SK-N-SH (cell line): Measurements from ENCODE around the gene PRR20E. TPM values are rescaled to one million over a fixed set of nuclear protein-coding genes. Genes with fewer than 3 reads are reported as not detected.
"Not testable (repeated sequence)": the region's sequence is repeated elsewhere in the genome, so short reads cannot be mapped to it uniquely, and the experiment has no call there.

ENCODE experiments used
- CTCF ChIA-PET: fragments of 300-600, 350-600 bp; formaldehyde crosslinking; extraction: SDS; loops from one replicate; lab custom pipeline; 2021; lab: Yijun Ruan, JAX
- POLR2A ChIA-PET: fragments of 350-600 bp; sonication (Branson Sonifier 250); formaldehyde crosslinking; extraction: SDS; loops from one replicate; lab custom pipeline; 2020; ENCODE audit warnings: antibody characterized with exemption, inconsistent platforms; lab: Yijun Ruan, JAX
- DNase-seq: peaks from one replicate; pipeline ENCODE4 v3.0.0; 2012
- H2AFZ ChIP-seq: fragments of 200-600 bp; sonication (generic); 2 replicates; pipeline ENCODE4 v1.8.1; 2016; ENCODE audit warnings: antibody characterized with exemption, mild to moderate bottlenecking, low read depth
- H3F3A ChIP-seq: fragments of 200-600 bp; sonication (generic); replicated peaks from 2 replicates; pipeline ENCODE3; 2016; ENCODE audit warnings: antibody characterized with exemption, mild to moderate bottlenecking; ENCODE audit not compliant: insufficient read depth
- H3K27ac ChIP-seq, 2 experiments: fragments of 200-500 bp in 1 of 2; fragments of 200-600 bp in 1 of 2; sonication (Bioruptor generic) in 1 of 2; sonication (generic), shearing (Covaris generic) in 1 of 2; 2 replicates each; pipeline versions ENCODE4 v1.5.1 to v1.6.1; 2014 to 2016; ENCODE audit warnings: low read depth in 2 of 2, inconsistent platforms in 1 of 2, low read length in 1 of 2, mild to moderate bottlenecking in 1 of 2, mixed read lengths in 1 of 2
- H3K27me3 ChIP-seq: fragments of 200-600 bp; sonication (generic), shearing (Covaris generic); 2 replicates; pipeline ENCODE4 v1.6.1; 2016; ENCODE audit warnings: mixed run types; ENCODE audit not compliant: insufficient read depth
- H3K36me3 ChIP-seq, 2 experiments: fragments of 200-500 bp in 1 of 2; fragments of 200-600 bp in 1 of 2; sonication (Bioruptor generic) in 1 of 2; sonication (generic) in 1 of 2; replicated peaks in 1 of 2; 2 replicates each; pipeline versions ENCODE3 to v1.5.1; 2014 to 2016; ENCODE audit warnings: low read length in 1 of 2, mild to moderate bottlenecking in 1 of 2; ENCODE audit not compliant: insufficient read depth in 2 of 2, control insufficient read depth in 1 of 2
- H3K4me1 ChIP-seq, 2 experiments: fragments of 200-500 bp in 1 of 2; fragments of 200-600 bp in 1 of 2; sonication (Bioruptor generic) in 1 of 2; sonication (generic), shearing (Covaris generic) in 1 of 2; 2 replicates each; pipeline versions ENCODE4 v1.5.1 to v1.6.1; 2014 to 2016; ENCODE audit warnings: low read depth in 1 of 2, low read length in 1 of 2, mixed run types in 1 of 2; ENCODE audit not compliant: insufficient read depth in 2 of 2, control insufficient read depth in 1 of 2
- H3K4me2 ChIP-seq: fragments of 200-600 bp; sonication (generic), shearing (Covaris generic); 2 replicates; pipeline ENCODE4 v1.6.1; 2017; ENCODE audit warnings: mixed run types
- H3K4me3 ChIP-seq, 2 experiments: fragments of 200-500 bp in 1 of 2; fragments of 200-600 bp in 1 of 2; sonication (Bioruptor generic) in 1 of 2; sonication (generic), shearing (Covaris generic) in 1 of 2; 2 replicates each; pipeline versions ENCODE4 v1.5.1 to v1.8.1; 2014 to 2016; ENCODE audit warnings: low read depth in 2 of 2, inconsistent platforms in 1 of 2, low read length in 1 of 2, mild to moderate bottlenecking in 1 of 2, mixed read lengths in 1 of 2, moderate library complexity in 1 of 2
- H3K79me2 ChIP-seq: fragments of 200-600 bp; sonication (generic); 2 replicates; pipeline ENCODE4 v1.8.1; 2017; ENCODE audit warnings: mild to moderate bottlenecking; ENCODE audit not compliant: insufficient read depth
- H3K9ac ChIP-seq: fragments of 200-600 bp; sonication (generic); 2 replicates; pipeline ENCODE4 v1.6.1; 2017; ENCODE audit warnings: mixed run types
- H3K9me2 ChIP-seq: fragments of 200-600 bp; sonication (generic); 2 replicates; pipeline ENCODE4 v1.6.1; 2017; ENCODE audit warnings: mixed run types
- H3K9me3 ChIP-seq: fragments of 200-600 bp; sonication (generic); 2 replicates; pipeline ENCODE4 v1.6.1; 2017; ENCODE audit warnings: mixed run types, mild to moderate bottlenecking, moderate library complexity
- H4K20me1 ChIP-seq: fragments of 200-600 bp; sonication (generic); 2 replicates; pipeline ENCODE4 v1.6.1; 2017; ENCODE audit warnings: mild to moderate bottlenecking, mixed run types; ENCODE audit not compliant: insufficient read depth
- CHD2 ChIP-seq: fragments of 150-350 bp; IDR thresholded peaks from 2 replicates; pipeline ENCODE4 v1.6.1; 2018; ENCODE audit warnings: low read length; ENCODE audit not compliant: partially characterized antibody
- ELF1 ChIP-seq: IDR thresholded peaks from 2 replicates; pipeline ENCODE4 v1.4.0; 2012
- EZH2phosphoT487 ChIP-seq: fragments of 200-600 bp; sonication (generic); IDR thresholded peaks from 2 replicates; pipeline ENCODE4 v1.6.1; 2017; ENCODE audit warnings: low read depth, mixed run types, mild to moderate bottlenecking, antibody characterized with exemption, moderate library complexity, borderline replicate concordance
- FOSL2 ChIP-seq: IDR thresholded peaks from 2 replicates; pipeline ENCODE4 v1.4.0; 2012; ENCODE audit warnings: low read depth, mild to moderate bottlenecking, moderate library complexity, borderline replicate concordance
- FOXJ3 ChIP-seq: sonication (generic); formaldehyde crosslinking; IDR thresholded peaks from 2 replicates; pipeline ENCODE4 v1.5.1; 2020; ENCODE audit warnings: mild to moderate bottlenecking, missing genetic modification reagents
- GABPA ChIP-seq: IDR thresholded peaks from 2 replicates; pipeline ENCODE4 v1.4.0; 2012; ENCODE audit warnings: low read depth, mild to moderate bottlenecking
- MEF2A ChIP-seq: IDR thresholded peaks from 2 replicates; pipeline ENCODE4 v1.4.0; 2012; ENCODE audit warnings: low read depth, borderline replicate concordance
- NRF1 ChIP-seq: IDR thresholded peaks from 2 replicates; pipeline ENCODE4 v1.6.1; 2012; ENCODE audit warnings: low read depth, mild to moderate bottlenecking, low read length
- POLR2AphosphoS5 ChIP-seq: IDR thresholded peaks from 2 replicates; pipeline ENCODE4 v1.6.1; 2012; ENCODE audit warnings: low read depth, low read length
- RCOR1 ChIP-seq: fragments of 150-350 bp; IDR thresholded peaks from 2 replicates; pipeline ENCODE4 v1.6.1; 2017; ENCODE audit warnings: antibody characterized with exemption, low read length
- RFX5 ChIP-seq: IDR thresholded peaks from 2 replicates; pipeline ENCODE4 v1.6.1; 2012; ENCODE audit warnings: mild to moderate bottlenecking, improper control_type of control experiment, low read length
- SIN3A ChIP-seq: IDR thresholded peaks from 2 replicates; pipeline ENCODE4 v1.6.1; 2012; ENCODE audit warnings: low read depth, mild to moderate bottlenecking, low read length, moderate library complexity, borderline replicate concordance
- SMC3 ChIP-seq: IDR thresholded peaks from 2 replicates; pipeline ENCODE4 v1.6.1; 2012; ENCODE audit warnings: low read depth, low read length, improper control_type of control experiment
- TAF1 ChIP-seq: IDR thresholded peaks from 2 replicates; pipeline ENCODE4 v1.6.1; 2012; ENCODE audit warnings: low read depth, mild to moderate bottlenecking, low read length, moderate library complexity, borderline replicate concordance
- TCF12 ChIP-seq: IDR thresholded peaks from 2 replicates; pipeline ENCODE4 v1.4.0; 2012
- YY1 ChIP-seq: IDR thresholded peaks from 2 replicates; pipeline ENCODE4 v1.4.0; 2012; ENCODE audit warnings: low read depth, mild to moderate bottlenecking
- WGBS: methylation state at CpG from one replicate; pipeline ENCODE4 v1.1.6; 2017; ENCODE audit warnings: low lambda C conversion rate; 5-methylcytosine and 5-hydroxymethylcytosine counted together
- polyA plus RNA-seq, 3 experiments: library from polyadenylated mRNA; depleted of rRNA; stranded (reverse); fragments of >200 nt; gene quantifications; 2 replicates each; pipeline ENCODE4 v1.2.3, GENCODE V29; 2012
- TF ChIP-seq, protein P1 (sequence below): IDR thresholded peaks from 2 replicates; pipeline ENCODE4 v1.6.1; 2012; ENCODE audit warnings: mild to moderate bottlenecking, low read depth, low read length, moderate library complexity
- TF ChIP-seq, protein P2 (sequence below): IDR thresholded peaks from 2 replicates; pipeline ENCODE4 v1.4.0; 2012; ENCODE audit warnings: low read depth
- TF ChIP-seq, protein P3 (sequence below): fragments of 200-600 bp; sonication (generic); IDR thresholded peaks from 2 replicates; pipeline ENCODE4 v1.6.1; 2017; ENCODE audit warnings: antibody characterized with exemption, mild to moderate bottlenecking, moderate library complexity
- TF ChIP-seq, protein P4 (sequence below): IDR thresholded peaks from 2 replicates; pipeline ENCODE4 v1.4.0; 2012; ENCODE audit warnings: low read depth, borderline replicate concordance

Gene PRR20E
- not detected in 2 replicates for polyA plus RNA-seq (2012; rRNA removed)
- not detected in 2 replicates for polyA plus RNA-seq (2012; cell fraction: cytosol; rRNA removed)
- polyA plus RNA-seq (2012; cell fraction: nucleus; rRNA removed): not detected in 2 replicates

DNA sequence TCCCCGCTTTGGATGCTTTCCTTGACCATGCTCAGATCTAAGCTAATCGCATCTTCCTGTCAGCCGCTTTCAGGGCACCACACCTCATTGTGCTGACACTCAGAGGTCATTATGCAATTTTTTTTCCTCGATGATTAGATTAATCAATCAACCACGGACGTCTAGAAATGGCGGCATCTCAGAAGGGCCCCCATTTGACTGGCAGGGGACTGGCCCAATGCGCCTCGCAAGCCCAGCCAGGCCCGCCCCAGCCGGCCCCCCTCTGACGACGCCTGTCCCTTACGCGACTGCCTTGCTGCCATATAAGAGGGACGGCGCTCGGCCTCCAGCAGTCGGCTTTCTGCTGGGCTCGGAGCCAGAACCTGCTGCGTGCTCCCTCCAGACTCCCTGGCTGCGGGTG lies at the start of gene PRR20E:
Gene PRR20E (plus strand): TSS at position 301 of the 400 bp plus-strand sequence. CDS start 387 bp downstream, outside the sequence.
- H3K27me3 ChIP-seq, CTCF ChIA-PET, H4K20me1 ChIP-seq, H3F3A ChIP-seq, POLR2A ChIA-PET, H3K9me2 ChIP-seq, H3K9ac ChIP-seq, H3K79me2 ChIP-seq, H3K4me3 ChIP-seq, H3K9me3 ChIP-seq, H3K36me3 ChIP-seq, DNase-seq, H3K4me2 ChIP-seq, H2AFZ ChIP-seq, H3K27ac ChIP-seq, H3K4me1 ChIP-seq: not testable (repeated sequence)
- no CpG with 5 or more reads among the region's 22 CpGs for WGBS

DNA sequence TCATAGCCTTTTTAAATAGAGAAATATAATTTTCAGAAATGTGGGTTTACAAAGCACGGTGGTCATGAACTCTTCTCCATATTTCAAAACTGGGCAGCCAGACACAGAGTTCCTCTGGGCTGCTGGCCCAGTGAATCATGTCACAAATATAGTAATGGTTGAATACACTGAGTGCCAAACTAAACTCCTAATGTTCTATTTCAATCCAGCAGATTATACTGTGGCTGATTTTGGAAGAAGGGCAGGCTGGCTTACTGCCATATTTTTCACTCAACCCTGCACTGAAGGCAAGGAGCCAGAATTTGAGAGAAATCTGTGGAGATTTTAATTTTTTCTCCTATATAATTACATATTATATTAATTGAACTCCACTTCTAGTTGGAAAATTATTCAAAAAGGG lies 43.3 kb upstream of the PRR20E start:
- 0% methylated on average over 1 of the region's 1 CpG for WGBS
- Histone ChIP-seq H3F3A (no peaks in the 10 kb centered on the region), H3K79me2 (no peaks in the 10 kb centered on the region), H3K27ac (no peak overlapping the region), H3K4me1 (no peaks in the 10 kb centered on the region), H2AFZ (no peak overlapping the region), H3K4me2 (no peak overlapping the region), H3K9ac (no peak overlapping the region), H3K9me2 (no peaks in the 10 kb centered on the region), H3K36me3 (no peaks in the 10 kb centered on the region), H4K20me1 (no peaks in the 10 kb centered on the region), H3K27me3 (no peaks in the 10 kb centered on the region), H3K4me3 (no peak overlapping the region), H3K9me3 (no peaks in the 10 kb centered on the region)
- DNase-seq: no peak
- CTCF ChIA-PET: no interaction called here
- TF ChIP-seq NRF1 (no peak), FOXJ3 (no peak), EZH2phosphoT487 (no peak), FOSL2 (no peak), POLR2AphosphoS5 (no peak), TAF1 (no peak), GABPA (no peak), ELF1 (no peak), YY1 (no peak), SIN3A (no peak), MEF2A (no peak), TCF12 (no peak), RCOR1 (no peak), SMC3 (no peak), RFX5 (no peak), CHD2 (no peak)
- TF ChIP-seq, protein P1, sequence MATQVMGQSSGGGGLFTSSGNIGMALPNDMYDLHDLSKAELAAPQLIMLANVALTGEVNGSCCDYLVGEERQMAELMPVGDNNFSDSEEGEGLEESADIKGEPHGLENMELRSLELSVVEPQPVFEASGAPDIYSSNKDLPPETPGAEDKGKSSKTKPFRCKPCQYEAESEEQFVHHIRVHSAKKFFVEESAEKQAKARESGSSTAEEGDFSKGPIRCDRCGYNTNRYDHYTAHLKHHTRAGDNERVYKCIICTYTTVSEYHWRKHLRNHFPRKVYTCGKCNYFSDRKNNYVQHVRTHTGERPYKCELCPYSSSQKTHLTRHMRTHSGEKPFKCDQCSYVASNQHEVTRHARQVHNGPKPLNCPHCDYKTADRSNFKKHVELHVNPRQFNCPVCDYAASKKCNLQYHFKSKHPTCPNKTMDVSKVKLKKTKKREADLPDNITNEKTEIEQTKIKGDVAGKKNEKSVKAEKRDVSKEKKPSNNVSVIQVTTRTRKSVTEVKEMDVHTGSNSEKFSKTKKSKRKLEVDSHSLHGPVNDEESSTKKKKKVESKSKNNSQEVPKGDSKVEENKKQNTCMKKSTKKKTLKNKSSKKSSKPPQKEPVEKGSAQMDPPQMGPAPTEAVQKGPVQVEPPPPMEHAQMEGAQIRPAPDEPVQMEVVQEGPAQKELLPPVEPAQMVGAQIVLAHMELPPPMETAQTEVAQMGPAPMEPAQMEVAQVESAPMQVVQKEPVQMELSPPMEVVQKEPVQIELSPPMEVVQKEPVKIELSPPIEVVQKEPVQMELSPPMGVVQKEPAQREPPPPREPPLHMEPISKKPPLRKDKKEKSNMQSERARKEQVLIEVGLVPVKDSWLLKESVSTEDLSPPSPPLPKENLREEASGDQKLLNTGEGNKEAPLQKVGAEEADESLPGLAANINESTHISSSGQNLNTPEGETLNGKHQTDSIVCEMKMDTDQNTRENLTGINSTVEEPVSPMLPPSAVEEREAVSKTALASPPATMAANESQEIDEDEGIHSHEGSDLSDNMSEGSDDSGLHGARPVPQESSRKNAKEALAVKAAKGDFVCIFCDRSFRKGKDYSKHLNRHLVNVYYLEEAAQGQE: no peak
- TF ChIP-seq, protein P2, sequence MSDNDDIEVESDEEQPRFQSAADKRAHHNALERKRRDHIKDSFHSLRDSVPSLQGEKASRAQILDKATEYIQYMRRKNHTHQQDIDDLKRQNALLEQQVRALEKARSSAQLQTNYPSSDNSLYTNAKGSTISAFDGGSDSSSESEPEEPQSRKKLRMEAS: no peak
- TF ChIP-seq, protein P3, sequence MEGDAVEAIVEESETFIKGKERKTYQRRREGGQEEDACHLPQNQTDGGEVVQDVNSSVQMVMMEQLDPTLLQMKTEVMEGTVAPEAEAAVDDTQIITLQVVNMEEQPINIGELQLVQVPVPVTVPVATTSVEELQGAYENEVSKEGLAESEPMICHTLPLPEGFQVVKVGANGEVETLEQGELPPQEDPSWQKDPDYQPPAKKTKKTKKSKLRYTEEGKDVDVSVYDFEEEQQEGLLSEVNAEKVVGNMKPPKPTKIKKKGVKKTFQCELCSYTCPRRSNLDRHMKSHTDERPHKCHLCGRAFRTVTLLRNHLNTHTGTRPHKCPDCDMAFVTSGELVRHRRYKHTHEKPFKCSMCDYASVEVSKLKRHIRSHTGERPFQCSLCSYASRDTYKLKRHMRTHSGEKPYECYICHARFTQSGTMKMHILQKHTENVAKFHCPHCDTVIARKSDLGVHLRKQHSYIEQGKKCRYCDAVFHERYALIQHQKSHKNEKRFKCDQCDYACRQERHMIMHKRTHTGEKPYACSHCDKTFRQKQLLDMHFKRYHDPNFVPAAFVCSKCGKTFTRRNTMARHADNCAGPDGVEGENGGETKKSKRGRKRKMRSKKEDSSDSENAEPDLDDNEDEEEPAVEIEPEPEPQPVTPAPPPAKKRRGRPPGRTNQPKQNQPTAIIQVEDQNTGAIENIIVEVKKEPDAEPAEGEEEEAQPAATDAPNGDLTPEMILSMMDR: no peak
- TF ChIP-seq, protein P4, sequence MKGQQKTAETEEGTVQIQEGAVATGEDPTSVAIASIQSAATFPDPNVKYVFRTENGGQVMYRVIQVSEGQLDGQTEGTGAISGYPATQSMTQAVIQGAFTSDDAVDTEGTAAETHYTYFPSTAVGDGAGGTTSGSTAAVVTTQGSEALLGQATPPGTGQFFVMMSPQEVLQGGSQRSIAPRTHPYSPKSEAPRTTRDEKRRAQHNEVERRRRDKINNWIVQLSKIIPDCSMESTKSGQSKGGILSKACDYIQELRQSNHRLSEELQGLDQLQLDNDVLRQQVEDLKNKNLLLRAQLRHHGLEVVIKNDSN: no peak
- POLR2A ChIA-PET: no interaction called here
